Neural cell (in vitro differentiated cells): ENCODE measurements around the gene GALNT13. TPM values are rescaled to one million over a fixed set of nuclear protein-coding genes. Genes with fewer than 3 reads are reported as not detected.
A peak's percentile ranks its signal among the peaks of the same experiment; 100 is the strongest.

Source experiments
- H2AFZ ChIP-seq: fragments of 200-600, 300-800 bp; sonication (generic), shearing (Covaris generic); 2 replicates; pipeline ENCODE4 v1.6.0; 2014; ENCODE audit warnings: low read depth, mild to moderate bottlenecking, antibody characterized with exemption, low read length, moderate library complexity
- H3F3A ChIP-seq: fragments of 200-600 bp; shearing (Covaris generic); 2 replicates; pipeline ENCODE4 v1.6.1; 2016; ENCODE audit warnings: mild to moderate bottlenecking, moderate library complexity, mixed read lengths, antibody characterized with exemption, low read length; ENCODE audit not compliant: insufficient read depth, poor library complexity, severe bottlenecking
- H3K27ac ChIP-seq: fragments of 200-600, 300-800 bp; sonication (generic), shearing (Covaris generic); 2 replicates; pipeline ENCODE4 v1.5.1; 2014; ENCODE audit warnings: mild to moderate bottlenecking, low read length, moderate library complexity
- H3K27me3 ChIP-seq: fragments of 300-800, 200-600 bp; sonication (generic), shearing (Covaris generic); 2 replicates; pipeline ENCODE4 v1.6.0; 2014; ENCODE audit warnings: mild to moderate bottlenecking, low read depth, low read length, moderate library complexity; ENCODE audit not compliant: insufficient read depth
- H3K36me3 ChIP-seq: fragments of 300-800, 200-600 bp; sonication (generic), shearing (Covaris generic); 2 replicates; pipeline ENCODE4 v1.5.1; 2014; ENCODE audit warnings: mild to moderate bottlenecking, antibody characterized with exemption, low read length, moderate library complexity; ENCODE audit not compliant: insufficient read depth
- H3K4me2 ChIP-seq: fragments of 300-800, 200-600 bp; sonication (generic), shearing (Covaris generic); 2 replicates; pipeline ENCODE4 v1.6.0; 2014; ENCODE audit warnings: mild to moderate bottlenecking, low read length
- H3K4me3 ChIP-seq: fragments of 300-800, 200-600 bp; sonication (generic), shearing (Covaris generic); 2 replicates; pipeline ENCODE4 v1.5.1; 2014; ENCODE audit warnings: mild to moderate bottlenecking, low read length, moderate library complexity
- H3K79me2 ChIP-seq: fragments of 200-600 bp; shearing (Covaris generic); replicated peaks from 2 replicates; pipeline ENCODE4 v1.6.0; 2014; ENCODE audit warnings: mild to moderate bottlenecking, low read length, moderate library complexity; ENCODE audit not compliant: insufficient read depth
- H3K9ac ChIP-seq: fragments of 300-800, 200-600 bp; sonication (generic), shearing (Covaris generic); 2 replicates; pipeline ENCODE4 v1.6.1; 2016; ENCODE audit warnings: mild to moderate bottlenecking, low read length, mixed read lengths
- H3K9me2 ChIP-seq: fragments of 200-600 bp; shearing (Covaris generic); 2 replicates; pipeline ENCODE4 v1.6.1; 2016; ENCODE audit warnings: mild to moderate bottlenecking, low read length, mixed read lengths; ENCODE audit not compliant: insufficient read depth
- H3K9me3 ChIP-seq: fragments of 200-600, 300-800 bp; sonication (generic), shearing (Covaris generic); 2 replicates; pipeline ENCODE4 v1.6.1; 2016; ENCODE audit warnings: mild to moderate bottlenecking, mixed run types, low read length, moderate library complexity, mixed read lengths
- H4K20me1 ChIP-seq: fragments of 200-600 bp; shearing (Covaris generic); 2 replicates; pipeline ENCODE4 v1.6.1; 2016; ENCODE audit warnings: mild to moderate bottlenecking, mixed run types; ENCODE audit not compliant: insufficient read depth
- EP300 ChIP-seq: fragments of 450-650 bp; conservative IDR thresholded peaks from 2 replicates; pipeline ENCODE4 v1.6.1; 2014; ENCODE audit warnings: antibody characterized with exemption, mild to moderate bottlenecking, moderate library complexity; ENCODE audit not compliant: poor library complexity, severe bottlenecking
- EZH2 ChIP-seq: fragments of 200-600, 300-800 bp; shearing (Covaris generic), sonication (generic); IDR thresholded peaks from 2 replicates; pipeline ENCODE4 v1.6.1; 2014; ENCODE audit warnings: antibody characterized with exemption, low read length, borderline replicate concordance, mild to moderate bottlenecking; ENCODE audit not compliant: insufficient read depth, poor library complexity, severe bottlenecking
- MXI1 ChIP-seq: fragments of 450-650 bp; conservative IDR thresholded peaks from 2 replicates; pipeline ENCODE4 v1.6.1; 2014; ENCODE audit warnings: antibody characterized with exemption, mild to moderate bottlenecking; ENCODE audit not compliant: poor library complexity, severe bottlenecking
- POLR2AphosphoS5 ChIP-seq: IDR thresholded peaks from 2 replicates; pipeline ENCODE4 v1.6.1; 2012
- RAD21 ChIP-seq: fragments of 450-650 bp; conservative IDR thresholded peaks from 2 replicates; pipeline ENCODE4 v1.6.1; 2014; ENCODE audit warnings: antibody characterized with exemption, mild to moderate bottlenecking, moderate library complexity
- SMC3 ChIP-seq: fragments of 450-650 bp; conservative IDR thresholded peaks from 2 replicates; pipeline ENCODE4 v1.6.1; 2014; ENCODE audit warnings: antibody characterized with exemption, mild to moderate bottlenecking, moderate library complexity; ENCODE audit not compliant: poor library complexity
- TAF1 ChIP-seq: IDR thresholded peaks from 2 replicates; pipeline ENCODE4 v1.6.1; 2012; ENCODE audit warnings: low read depth
- polyA plus RNA-seq: library from polyadenylated mRNA; depleted of rRNA; stranded (reverse); fragments of >200 nt; gene quantifications from 2 replicates; pipeline ENCODE4 v1.2.3, GENCODE V29; 2014
- TF ChIP-seq, protein P1 (sequence below): fragments of 450-650 bp; IDR thresholded peaks from 2 replicates; pipeline ENCODE4 v1.5.1; 2014; ENCODE audit warnings: antibody characterized with exemption, mild to moderate bottlenecking, moderate library complexity; ENCODE audit not compliant: poor library complexity, severe bottlenecking
- TF ChIP-seq, protein P2 (sequence below): IDR thresholded peaks from 2 replicates; pipeline ENCODE4 v1.6.1; 2012; ENCODE audit warnings: borderline replicate concordance

GALNT13 gene
- polyA plus RNA-seq, 1 donor from 2014 or later, result 12.4 TPM

DNA sequence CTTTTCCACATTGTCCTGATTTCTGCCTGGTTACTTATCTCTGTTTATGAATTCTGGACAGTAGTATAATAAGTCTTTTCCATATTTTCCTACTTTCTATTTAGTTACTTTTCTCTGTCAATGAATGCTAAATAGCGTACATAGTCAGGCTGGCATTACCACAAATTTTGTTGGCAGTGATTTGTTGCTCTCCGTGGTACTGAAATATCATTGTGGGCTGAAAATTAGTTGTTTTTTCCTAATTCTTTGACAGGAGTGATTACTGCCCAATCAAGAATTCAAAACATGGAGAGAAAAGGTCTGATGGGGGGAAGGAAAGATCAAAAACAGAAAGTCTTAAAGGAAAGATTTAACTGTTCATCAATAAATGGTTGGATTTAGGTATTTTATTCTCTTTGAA lies 7.7 kb upstream of the GALNT13 start:
- H3K9ac ChIP-seq, result no peak overlapping the region
- no peak overlapping the region for H3K4me2 ChIP-seq
- TF ChIP-seq EZH2 (no peak), MXI1 (no peak), POLR2AphosphoS5 (no peak)
- TF ChIP-seq, protein P1, sequence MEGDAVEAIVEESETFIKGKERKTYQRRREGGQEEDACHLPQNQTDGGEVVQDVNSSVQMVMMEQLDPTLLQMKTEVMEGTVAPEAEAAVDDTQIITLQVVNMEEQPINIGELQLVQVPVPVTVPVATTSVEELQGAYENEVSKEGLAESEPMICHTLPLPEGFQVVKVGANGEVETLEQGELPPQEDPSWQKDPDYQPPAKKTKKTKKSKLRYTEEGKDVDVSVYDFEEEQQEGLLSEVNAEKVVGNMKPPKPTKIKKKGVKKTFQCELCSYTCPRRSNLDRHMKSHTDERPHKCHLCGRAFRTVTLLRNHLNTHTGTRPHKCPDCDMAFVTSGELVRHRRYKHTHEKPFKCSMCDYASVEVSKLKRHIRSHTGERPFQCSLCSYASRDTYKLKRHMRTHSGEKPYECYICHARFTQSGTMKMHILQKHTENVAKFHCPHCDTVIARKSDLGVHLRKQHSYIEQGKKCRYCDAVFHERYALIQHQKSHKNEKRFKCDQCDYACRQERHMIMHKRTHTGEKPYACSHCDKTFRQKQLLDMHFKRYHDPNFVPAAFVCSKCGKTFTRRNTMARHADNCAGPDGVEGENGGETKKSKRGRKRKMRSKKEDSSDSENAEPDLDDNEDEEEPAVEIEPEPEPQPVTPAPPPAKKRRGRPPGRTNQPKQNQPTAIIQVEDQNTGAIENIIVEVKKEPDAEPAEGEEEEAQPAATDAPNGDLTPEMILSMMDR, result no peak
- TF ChIP-seq, protein P2, sequence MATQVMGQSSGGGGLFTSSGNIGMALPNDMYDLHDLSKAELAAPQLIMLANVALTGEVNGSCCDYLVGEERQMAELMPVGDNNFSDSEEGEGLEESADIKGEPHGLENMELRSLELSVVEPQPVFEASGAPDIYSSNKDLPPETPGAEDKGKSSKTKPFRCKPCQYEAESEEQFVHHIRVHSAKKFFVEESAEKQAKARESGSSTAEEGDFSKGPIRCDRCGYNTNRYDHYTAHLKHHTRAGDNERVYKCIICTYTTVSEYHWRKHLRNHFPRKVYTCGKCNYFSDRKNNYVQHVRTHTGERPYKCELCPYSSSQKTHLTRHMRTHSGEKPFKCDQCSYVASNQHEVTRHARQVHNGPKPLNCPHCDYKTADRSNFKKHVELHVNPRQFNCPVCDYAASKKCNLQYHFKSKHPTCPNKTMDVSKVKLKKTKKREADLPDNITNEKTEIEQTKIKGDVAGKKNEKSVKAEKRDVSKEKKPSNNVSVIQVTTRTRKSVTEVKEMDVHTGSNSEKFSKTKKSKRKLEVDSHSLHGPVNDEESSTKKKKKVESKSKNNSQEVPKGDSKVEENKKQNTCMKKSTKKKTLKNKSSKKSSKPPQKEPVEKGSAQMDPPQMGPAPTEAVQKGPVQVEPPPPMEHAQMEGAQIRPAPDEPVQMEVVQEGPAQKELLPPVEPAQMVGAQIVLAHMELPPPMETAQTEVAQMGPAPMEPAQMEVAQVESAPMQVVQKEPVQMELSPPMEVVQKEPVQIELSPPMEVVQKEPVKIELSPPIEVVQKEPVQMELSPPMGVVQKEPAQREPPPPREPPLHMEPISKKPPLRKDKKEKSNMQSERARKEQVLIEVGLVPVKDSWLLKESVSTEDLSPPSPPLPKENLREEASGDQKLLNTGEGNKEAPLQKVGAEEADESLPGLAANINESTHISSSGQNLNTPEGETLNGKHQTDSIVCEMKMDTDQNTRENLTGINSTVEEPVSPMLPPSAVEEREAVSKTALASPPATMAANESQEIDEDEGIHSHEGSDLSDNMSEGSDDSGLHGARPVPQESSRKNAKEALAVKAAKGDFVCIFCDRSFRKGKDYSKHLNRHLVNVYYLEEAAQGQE, result peak; percentile 24
- no peaks in the 10 kb centered on the region for H3K9me2 ChIP-seq
- H3K4me3 ChIP-seq, result no peak overlapping the region
- H3K9me3 ChIP-seq, result no peaks in the 10 kb centered on the region
- no peaks in the 10 kb centered on the region for H3K27me3 ChIP-seq
- no peaks in the 10 kb centered on the region for H3K36me3 ChIP-seq
- no peaks in the 10 kb centered on the region for H3F3A ChIP-seq
- no peak overlapping the region for H3K27ac ChIP-seq
- no peaks in the 10 kb centered on the region for H4K20me1 ChIP-seq
- no peaks in the 10 kb centered on the region for H3K79me2 ChIP-seq
- H2AFZ ChIP-seq, result no peak overlapping the region

DNA sequence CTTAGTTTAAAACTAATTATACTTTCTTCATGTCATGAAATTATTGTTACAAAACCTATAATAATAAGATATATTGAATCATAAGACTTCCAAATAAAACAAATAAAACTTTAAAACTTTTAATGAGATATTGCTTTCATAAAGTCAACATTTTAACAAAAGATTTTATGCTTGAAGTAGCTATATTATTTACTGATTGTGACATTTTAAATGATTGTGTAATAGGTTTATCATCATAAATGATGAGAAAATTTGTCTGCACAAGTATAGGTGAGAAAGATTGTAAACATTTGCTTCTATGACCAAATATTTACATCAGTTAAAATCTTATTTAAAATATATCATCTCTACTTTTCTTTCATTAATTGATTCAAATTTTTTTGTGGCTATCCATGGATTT lies 5.1 kb upstream of the GALNT13 start:
- no peaks in the 10 kb centered on the region for H3K79me2 ChIP-seq
- H4K20me1 ChIP-seq, result no peaks in the 10 kb centered on the region
- no peak overlapping the region for H2AFZ ChIP-seq
- no peak overlapping the region for H3K9ac ChIP-seq
- H3K9me2 ChIP-seq, result no peaks in the 10 kb centered on the region
- no peak overlapping the region for H3K4me2 ChIP-seq
- TF ChIP-seq, protein P2, result no peak
- TF ChIP-seq EP300 (no peak), POLR2AphosphoS5 (no peak), RAD21 (no peak), TAF1 (no peak), MXI1 (no peak), EZH2 (no peak), SMC3 (no peak)
- TF ChIP-seq, protein P1, result no peak
- no peak overlapping the region for H3K27ac ChIP-seq
- no peaks in the 10 kb centered on the region for H3K36me3 ChIP-seq
- no peaks in the 10 kb centered on the region for H3K9me3 ChIP-seq
- H3K27me3 ChIP-seq, result no peaks in the 10 kb centered on the region
- no peak overlapping the region for H3K4me3 ChIP-seq
- peaks cover 7% of the 10 kb centered on the region for H3F3A ChIP-seq
